KMS-11 (cell line): Measurements from ENCODE around the gene HRC.
"Not testable (repeated sequence)": the region's sequence is repeated elsewhere in the genome, so short reads cannot be mapped to it uniquely, and the experiment has no call there.

Experiments used
- H2AFZ ChIP-seq: fragments of 200-600 bp; sonication (generic); 2 replicates; pipeline ENCODE4 v1.6.1; 2016; ENCODE audit warnings: antibody characterized with exemption, mixed run types, low read depth
- H3K27ac ChIP-seq: fragments of 200-600 bp; sonication (generic); 2 replicates; pipeline ENCODE4 v1.6.1; 2016; ENCODE audit warnings: mild to moderate bottlenecking, mixed run types
- H3K27me3 ChIP-seq: fragments of 200-600 bp; sonication (generic); 2 replicates; pipeline ENCODE4 v1.6.1; 2017; ENCODE audit warnings: mild to moderate bottlenecking, low read depth, mixed run types, moderate library complexity; ENCODE audit not compliant: insufficient read depth
- H3K36me3 ChIP-seq: fragments of 200-600 bp; sonication (generic); 2 replicates; pipeline ENCODE4 v1.6.1; 2017; ENCODE audit warnings: mild to moderate bottlenecking, mixed run types; ENCODE audit not compliant: insufficient read depth
- H3K4me1 ChIP-seq: fragments of 200-600 bp; sonication (generic); 2 replicates; pipeline ENCODE4 v1.6.1; 2016; ENCODE audit warnings: mild to moderate bottlenecking, low read depth, mixed run types; ENCODE audit not compliant: poor library complexity, severe bottlenecking
- H3K4me2 ChIP-seq: fragments of 200-600 bp; sonication (generic); 2 replicates; pipeline ENCODE4 v1.7.0; 2016; ENCODE audit warnings: mild to moderate bottlenecking, mixed run types
- H3K4me3 ChIP-seq: fragments of 200-600 bp; sonication (generic); IDR thresholded peaks from 2 replicates; pipeline ENCODE4 v1.6.1; 2017; ENCODE audit warnings: low read depth, low read length, mixed read lengths; ENCODE audit not compliant: insufficient read depth
- H3K79me2 ChIP-seq: fragments of 200-600 bp; sonication (generic); 2 replicates; pipeline ENCODE4 v1.6.1; 2016; ENCODE audit warnings: low read depth, mixed run types; ENCODE audit not compliant: insufficient read depth
- H3K9ac ChIP-seq: fragments of 200-600 bp; sonication (generic); 2 replicates; pipeline ENCODE4 v1.6.1; 2016; ENCODE audit warnings: mild to moderate bottlenecking, mixed run types
- H4K20me1 ChIP-seq: fragments of 200-600 bp; sonication (generic); 2 replicates; pipeline ENCODE4 v1.6.1; 2016; ENCODE audit warnings: mild to moderate bottlenecking, mixed run types; ENCODE audit not compliant: insufficient read depth
- CTCF ChIP-seq: fragments of 200-600 bp; sonication (generic); conservative IDR thresholded peaks from 2 replicates; pipeline ENCODE4 v1.6.1; 2017; ENCODE audit warnings: low read depth, mild to moderate bottlenecking, antibody characterized with exemption, low read length, moderate library complexity, mixed read lengths

HRC gene

GRCh38 chr19:49125025-49125731 is 30.0 kb downstream of the HRC start:
- Histone ChIP-seq H3K27ac (no peak overlapping the region), H3K27me3 (peaks cover 27% of the 10 kb centered on the region), H3K4me2 (no peak overlapping the region), H3K4me3 (no peak overlapping the region), H3K36me3 (no peaks in the 10 kb centered on the region), H3K9ac (no peak overlapping the region), H3K79me2 (no peaks in the 10 kb centered on the region; the same call in 1 of the 2 replicates), H3K4me1 (peaks cover 23% of the 10 kb centered on the region), H2AFZ (no peak overlapping the region), H4K20me1 (no peaks in the 10 kb centered on the region)
- no peak for TF ChIP-seq CTCF

- Histone ChIP-seq H3K4me1 (peaks cover 17% of the 10 kb centered on the region), H3K27me3 (peaks cover 34% of the 10 kb centered on the region)
- not testable (repeated sequence) for H3K79me2 ChIP-seq, H3K27ac ChIP-seq, H3K36me3 ChIP-seq, H3K9ac ChIP-seq, H3K4me3 ChIP-seq, H4K20me1 ChIP-seq, H2AFZ ChIP-seq, H3K4me2 ChIP-seq
Observed at GRCh38 chr19:49123285-49123684, 31.9 kb downstream of the HRC start.

- H2AFZ ChIP-seq, H3K4me3 ChIP-seq, H4K20me1 ChIP-seq, H3K4me2 ChIP-seq, H3K9ac ChIP-seq, H3K79me2 ChIP-seq, H3K36me3 ChIP-seq, H3K27ac ChIP-seq: not testable (repeated sequence)
- Histone ChIP-seq H3K27me3 (peaks cover 34% of the 10 kb centered on the region), H3K4me1 (peaks cover 18% of the 10 kb centered on the region)
Observed at GRCh38 chr19:49121841-49122240, 33.4 kb downstream of the HRC start.

- TF ChIP-seq CTCF, result no peak
- Histone ChIP-seq H3K4me1 (peaks cover 18% of the 10 kb centered on the region), H3K9ac (no peak overlapping the region), H3K4me2 (peak overlapping the region; percentile 96; the same call in 1 of the 2 replicates), H2AFZ (no peak overlapping the region), H3K27ac (no peak overlapping the region), H3K4me3 (no peak overlapping the region), H4K20me1 (no peaks in the 10 kb centered on the region), H3K79me2 (no peaks in the 10 kb centered on the region), H3K27me3 (peaks cover 34% of the 10 kb centered on the region), H3K36me3 (no peaks in the 10 kb centered on the region)
Observed at GRCh38 chr19:49120868-49121267, 34.3 kb downstream of the HRC start.

GRCh38 chr19:49120325-49120683 is 34.9 kb downstream of the HRC start:
- Histone ChIP-seq H3K79me2 (no peaks in the 10 kb centered on the region), H3K27ac (no peak overlapping the region), H2AFZ (peak overlapping the region; percentile 93; the same call in 1 of the 2 replicates), H3K4me1 (peaks cover 18% of the 10 kb centered on the region), H3K36me3 (no peaks in the 10 kb centered on the region), H4K20me1 (no peaks in the 10 kb centered on the region), H3K4me3 (no peak overlapping the region), H3K27me3 (peaks cover 34% of the 10 kb centered on the region), H3K9ac (no peak overlapping the region), H3K4me2 (peak overlapping the region; percentile 96)
- TF ChIP-seq CTCF, result no peak
